Adrenal gland (tissue), 5 donors: Measurements from ENCODE around the gene CENPI.

Source experiments
- CTCF ChIP-seq, 6 experiments: fragments of 450-650 bp in 4 of 6; fragments of 200-600 bp in 2 of 6; sonication (generic) in 1 of 6; IDR thresholded peaks; 1 replicate in 5 of 6; 2 replicates in 1 of 6; pipeline versions ENCODE4 v1.5.1 to v1.8.0; 2016 to 2021; ENCODE audit warnings: antibody characterized with exemption in 6 of 6, mild to moderate bottlenecking in 2 of 6, moderate library complexity in 1 of 6
- POLR2A ChIP-seq, 2 donors: fragments of 450-650 bp; IDR thresholded peaks; one replicate each; pipeline ENCODE4 v1.6.1; 2017; ENCODE audit warnings: antibody characterized with exemption in 2 of 2, mild to moderate bottlenecking in 2 of 2, moderate library complexity in 1 of 2
- donor health status: DM: no; HTN: no; CAD: no.

- TF ChIP-seq CTCF (IDR thresholded peaks at IDR 0.05) (no peak), POLR2A (IDR thresholded peaks at IDR 0.05) (no peak)
Measured at GRCh38 chrX:101080326-101081124, 17.5 kb upstream of the CENPI start.
